GOT3 (cell line): ENCODE results near the gene AHRR.

Experiments used
- DNase-seq: peaks from one replicate; lab custom pipeline; 2025; ENCODE audit warnings: mixed read lengths; lab: John Stamatoyannopoulos, UW

The AHRR gene

GRCh38 chr5:415928-416635 lies 94.6 kb downstream of the AHRR start:
- DNase-seq = no peak

- no peak for DNase-seq
Measured at GRCh38 chr5:416636-416960, 95.1 kb downstream of the AHRR start.

GRCh38 chr5:417301-418161 lies 96.0 kb downstream of the AHRR start:
- DNase-seq = no peak

GRCh38 chr5:418162-419121 lies 96.9 kb downstream of the AHRR start:
- no peak for DNase-seq

- DNase-seq = no peak
Measured at GRCh38 chr5:419970-420369, 98.5 kb downstream of the AHRR start.

- DNase-seq = no peak
Measured at GRCh38 chr5:420632-421286, 99.2 kb downstream of the AHRR start.

- DNase-seq = no peak
Measured at GRCh38 chr5:421287-421880, 99.9 kb downstream of the AHRR start.

- no peak for DNase-seq
Measured at GRCh38 chr5:421901-422300, 100.4 kb downstream of the AHRR start.

GRCh38 chr5:422323-423232 lies 101.1 kb downstream of the AHRR start:
- no peak for DNase-seq

- no peak for DNase-seq
Measured at GRCh38 chr5:423233-423565, 101.7 kb downstream of the AHRR start.

GRCh38 chr5:423626-424261 lies 102.2 kb downstream of the AHRR start:
- DNase-seq = no peak

- DNase-seq = no peak
Measured at GRCh38 chr5:424301-425110, 103.0 kb downstream of the AHRR start.

- no peak for DNase-seq
Measured at GRCh38 chr5:425714-426113, 104.2 kb downstream of the AHRR start.

- DNase-seq = no peak
Measured at GRCh38 chr5:426392-426976, 105.0 kb downstream of the AHRR start.

- no peak for DNase-seq
Measured at GRCh38 chr5:427415-428087, 106.0 kb downstream of the AHRR start.

GRCh38 chr5:428219-428618 lies 106.7 kb downstream of the AHRR start:
- DNase-seq = no peak

GRCh38 chr5:428754-429452 lies 107.4 kb downstream of the AHRR start:
- DNase-seq = no peak
